Measurements from ENCODE around the gene IL11. TPM values are rescaled to one million over a fixed set of nuclear protein-coding genes. Genes with fewer than 3 reads are reported as not detected.
A peak's percentile ranks its signal among the peaks of the same experiment; 100 is the strongest.

Gene IL11
- total and polyA plus RNA-seq, 2 of the 13 experiments (the other 11 are each of a cell fraction or from before 2014, with no cell fraction given), result 2.5 to 2.9 TPM

DNA sequence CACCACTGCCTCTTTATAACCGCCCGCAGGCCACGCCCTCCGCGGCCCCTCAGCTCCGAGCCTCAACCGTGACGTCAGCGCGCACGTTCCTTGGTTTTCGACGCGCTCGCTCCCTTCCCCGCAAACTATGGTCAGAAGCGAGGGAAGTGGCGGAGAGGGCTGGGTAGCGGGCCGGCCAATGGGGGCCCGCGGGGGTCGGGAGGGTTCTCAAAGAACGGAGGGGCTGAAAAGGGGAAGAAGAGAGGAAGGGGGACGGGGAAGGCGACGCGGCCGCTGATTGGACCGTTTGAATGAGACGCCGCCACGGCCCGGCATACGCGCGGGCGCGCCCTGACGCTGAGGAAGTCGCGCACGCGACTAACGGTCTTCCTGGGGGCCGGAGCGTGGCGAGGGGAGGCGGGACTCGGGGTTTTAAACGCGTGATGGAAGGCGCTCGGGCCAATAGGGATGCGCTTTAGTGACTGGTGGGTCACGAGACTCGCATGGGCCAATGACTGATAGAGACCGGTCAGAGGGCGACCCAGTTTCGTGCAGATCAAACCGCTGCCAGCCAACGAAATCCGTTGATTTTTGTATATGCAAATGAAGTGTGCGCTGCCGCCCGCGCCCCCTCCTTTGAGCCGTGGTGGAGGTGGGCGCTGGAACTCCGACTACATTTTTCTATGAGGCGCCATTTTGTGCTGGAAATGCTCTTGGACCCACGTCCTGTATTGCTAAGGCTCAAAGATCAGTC lies 37.7 kb upstream of the IL11 start (continued):
- TF ChIP-seq, protein P1, sequence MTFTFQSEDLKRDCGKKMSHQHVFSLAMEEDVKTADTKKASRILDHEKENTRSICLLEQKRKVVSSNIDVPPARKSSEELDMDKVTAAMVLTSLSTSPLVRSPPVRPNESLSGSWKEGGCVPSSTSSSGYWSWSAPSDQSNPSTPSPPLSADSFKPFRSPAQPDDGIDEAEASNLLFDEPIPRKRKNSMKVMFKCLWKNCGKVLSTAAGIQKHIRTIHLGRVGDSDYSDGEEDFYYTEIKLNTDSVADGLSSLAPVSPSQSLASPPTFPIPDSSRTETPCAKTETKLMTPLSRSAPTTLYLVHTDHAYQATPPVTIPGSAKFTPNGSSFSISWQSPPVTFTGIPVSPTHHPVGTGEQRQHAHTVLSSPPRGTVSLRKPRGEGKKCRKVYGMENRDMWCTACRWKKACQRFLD (CRISPR knock-in tag; IDR thresholded peaks at IDR 0.05; ENCODE audit: borderline replicate concordance), result peak; percentile 60; the same call in 1 of the 2 replicates
- TF ChIP-seq ZNF841 (CRISPR knock-in tag; IDR thresholded peaks at IDR 0.05; ENCODE audit: borderline replicate concordance) (0 out of 2 replicates have a peak, but pooled peaks have one; percentile 49), ZSCAN9 (CRISPR knock-in tag; IDR thresholded peaks at IDR 0.05; ENCODE audit: borderline replicate concordance) (peak; percentile 73; the same call in 1 of the 2 replicates), ZNF317 (CRISPR knock-in tag; IDR thresholded peaks at IDR 0.05) (peak; percentile 42; the same call in 1 of the 2 replicates), ZMAT3 (CRISPR knock-in tag; conservative IDR thresholded peaks at IDR 0.05) (peak; percentile 40; the same call in 1 of the 2 replicates), MEF2D (CRISPR knock-in tag; IDR thresholded peaks at IDR 0.05) (peak; percentile 48; the same call in 1 of the 2 replicates), ZNF337 (CRISPR knock-in tag; IDR thresholded peaks at IDR 0.05; ENCODE audit: borderline replicate concordance, low read depth) (no peak), ZBTB7A (CRISPR knock-in tag; IDR thresholded peaks at IDR 0.05) (no peak), ZMYM2 (CRISPR knock-in tag; IDR thresholded peaks at IDR 0.05) (peak; percentile 84), EED (CRISPR knock-in tag; IDR thresholded peaks at IDR 0.05) (no peak; the same call in 1 of the 2 replicates), ZNF782 (CRISPR knock-in tag; IDR thresholded peaks at IDR 0.05; ENCODE audit: borderline replicate concordance) (peak; percentile 71; the same call in 1 of the 2 replicates), SMAD1 (CRISPR knock-in tag; IDR thresholded peaks at IDR 0.05; ENCODE audit: borderline replicate concordance, low read depth) (peak; percentile 63; the same call in 1 of the 2 replicates), ZNF441 (CRISPR knock-in tag; IDR thresholded peaks at IDR 0.05; ENCODE audit: borderline replicate concordance) (0 out of 2 replicates have a peak, but pooled peaks have one; percentile 57), CENPX (CRISPR knock-in tag; IDR thresholded peaks at IDR 0.05) (no peak), TP53 (CRISPR knock-in tag; conservative IDR thresholded peaks at IDR 0.05) (no peak), ZNF570 (CRISPR knock-in tag; IDR thresholded peaks at IDR 0.05; ENCODE audit: borderline replicate concordance) (0 out of 2 replicates have a peak, but pooled peaks have one; percentile 63), REL (CRISPR knock-in tag; conservative IDR thresholded peaks at IDR 0.05) (no peak), IKZF1 (IDR thresholded peaks at IDR 0.05) (no peak), GTF2F1 (IDR thresholded peaks at IDR 0.05; ENCODE audit: low read length) (peak; percentile 93; the same call in 1 of the 2 replicates)
- TF ChIP-seq, protein P2, sequence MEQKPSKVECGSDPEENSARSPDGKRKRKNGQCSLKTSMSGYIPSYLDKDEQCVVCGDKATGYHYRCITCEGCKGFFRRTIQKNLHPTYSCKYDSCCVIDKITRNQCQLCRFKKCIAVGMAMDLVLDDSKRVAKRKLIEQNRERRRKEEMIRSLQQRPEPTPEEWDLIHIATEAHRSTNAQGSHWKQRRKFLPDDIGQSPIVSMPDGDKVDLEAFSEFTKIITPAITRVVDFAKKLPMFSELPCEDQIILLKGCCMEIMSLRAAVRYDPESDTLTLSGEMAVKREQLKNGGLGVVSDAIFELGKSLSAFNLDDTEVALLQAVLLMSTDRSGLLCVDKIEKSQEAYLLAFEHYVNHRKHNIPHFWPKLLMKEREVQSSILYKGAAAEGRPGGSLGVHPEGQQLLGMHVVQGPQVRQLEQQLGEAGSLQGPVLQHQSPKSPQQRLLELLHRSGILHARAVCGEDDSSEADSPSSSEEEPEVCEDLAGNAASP (CRISPR knock-in tag; IDR thresholded peaks at IDR 0.05; ENCODE audit: borderline replicate concordance), result 0 out of 2 replicates have a peak, but pooled peaks have one; percentile 51
- TF ChIP-seq, protein P3, sequence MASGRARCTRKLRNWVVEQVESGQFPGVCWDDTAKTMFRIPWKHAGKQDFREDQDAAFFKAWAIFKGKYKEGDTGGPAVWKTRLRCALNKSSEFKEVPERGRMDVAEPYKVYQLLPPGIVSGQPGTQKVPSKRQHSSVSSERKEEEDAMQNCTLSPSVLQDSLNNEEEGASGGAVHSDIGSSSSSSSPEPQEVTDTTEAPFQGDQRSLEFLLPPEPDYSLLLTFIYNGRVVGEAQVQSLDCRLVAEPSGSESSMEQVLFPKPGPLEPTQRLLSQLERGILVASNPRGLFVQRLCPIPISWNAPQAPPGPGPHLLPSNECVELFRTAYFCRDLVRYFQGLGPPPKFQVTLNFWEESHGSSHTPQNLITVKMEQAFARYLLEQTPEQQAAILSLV (CRISPR knock-in tag; IDR thresholded peaks at IDR 0.05; ENCODE audit: borderline replicate concordance), result peak; percentile 16; the same call in 1 of the 2 replicates
- TF ChIP-seq, protein P4, sequence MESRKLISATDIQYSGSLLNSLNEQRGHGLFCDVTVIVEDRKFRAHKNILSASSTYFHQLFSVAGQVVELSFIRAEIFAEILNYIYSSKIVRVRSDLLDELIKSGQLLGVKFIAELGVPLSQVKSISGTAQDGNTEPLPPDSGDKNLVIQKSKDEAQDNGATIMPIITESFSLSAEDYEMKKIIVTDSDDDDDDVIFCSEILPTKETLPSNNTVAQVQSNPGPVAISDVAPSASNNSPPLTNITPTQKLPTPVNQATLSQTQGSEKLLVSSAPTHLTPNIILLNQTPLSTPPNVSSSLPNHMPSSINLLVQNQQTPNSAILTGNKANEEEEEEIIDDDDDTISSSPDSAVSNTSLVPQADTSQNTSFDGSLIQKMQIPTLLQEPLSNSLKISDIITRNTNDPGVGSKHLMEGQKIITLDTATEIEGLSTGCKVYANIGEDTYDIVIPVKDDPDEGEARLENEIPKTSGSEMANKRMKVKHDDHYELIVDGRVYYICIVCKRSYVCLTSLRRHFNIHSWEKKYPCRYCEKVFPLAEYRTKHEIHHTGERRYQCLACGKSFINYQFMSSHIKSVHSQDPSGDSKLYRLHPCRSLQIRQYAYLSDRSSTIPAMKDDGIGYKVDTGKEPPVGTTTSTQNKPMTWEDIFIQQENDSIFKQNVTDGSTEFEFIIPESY (CRISPR knock-in tag; IDR thresholded peaks at IDR 0.05), result 0 out of 2 replicates have a peak, but pooled peaks have one; percentile 6
